ENCODE measurements around the gene SIAE. TPM values are rescaled to one million over a fixed set of nuclear protein-coding genes. Genes with fewer than 3 reads are reported as not detected.
A peak's percentile ranks its signal among the peaks of the same experiment; 100 is the strongest.

The SIAE gene
- total and polyA plus RNA-seq, 2 donors (not counting 1 experiment from before 2014, with no cell fraction given): 3.6 to 4.5 TPM

- Histone ChIP-seq H3K36me3 (replicated peaks in 1 of 2; ENCODE audit: control extremely low read depth in 1 of 2, control insufficient read depth in 1 of 2, extremely low read depth in 1 of 2, insufficient read depth in 2 of 2, low read length in 1 of 2) (no peaks in the 10 kb centered on the region), H3K79me2 (ENCODE audit: control insufficient read depth, insufficient read depth, low read length) (no peaks in the 10 kb centered on the region), H2AFZ (ENCODE audit: insufficient read depth, low read depth, low read length, poor library complexity, severe bottlenecking) (peak overlapping the region; percentile 94), H3K9me3 (ENCODE audit: control extremely low read depth in 1 of 3, control insufficient read depth in 2 of 3, insufficient read depth in 1 of 3, low read length in 2 of 3) (no peaks in the 10 kb centered on the region), H3K4me3 (ENCODE audit: control extremely low read depth in 1 of 5, extremely low read depth in 1 of 5, insufficient read depth in 1 of 5, low read depth in 2 of 5, low read length in 4 of 5) (no peak overlapping the region), H3K9ac (ENCODE audit: low read length) (peak overlapping the region; percentile 82), H3K4me1 (ENCODE audit: control insufficient read depth in 2 of 2, insufficient read depth in 2 of 2, low read length in 2 of 2) (peaks cover 21 to 32% of the 10 kb centered on the region in 2 donors), H4K20me1 (ENCODE audit: control insufficient read depth, insufficient read depth, low read length, poor library complexity, severe bottlenecking) (no peaks in the 10 kb centered on the region), H3K4me2 (replicated peaks; ENCODE audit: low read depth, low read length, poor library complexity, severe bottlenecking) (peak overlapping the region; percentile 96), H3K27me3 (replicated peaks in 1 of 4; ENCODE audit: control extremely low read depth in 1 of 4, control insufficient read depth in 3 of 4, insufficient read depth in 4 of 4, low read length in 3 of 4) (no peaks in the 10 kb centered on the region), H3K27ac (ENCODE audit: low read length in 2 of 2) (peak overlapping the region; percentile 73 to 90)
- POLR2A ChIA-PET: interaction anchor here (0.7 kb wide), 1 partner anchor 64 kb away, joined by 4 read pairs; no protein-coding TSS in a partner anchor
- Mint-ChIP-seq H3K27ac (peak overlapping the region; percentile 96), H3K9me3 (ENCODE audit: insufficient read depth) (no peaks in the 10 kb centered on the region), H3K27me3 (no peaks in the 10 kb centered on the region), H3K4me1 (peaks cover 25% of the 10 kb centered on the region), H3K4me3 (peak overlapping the region; percentile 94)
- 100% methylated on average over 1 of the region's 5 CpGs for WGBS (ENCODE audit: insufficient coverage)
- no peak for ATAC-seq (ENCODE audit: low read depth)
- CTCF ChIA-PET: interaction anchor here (1.6 to 6.5 kb wide), 3 partner anchors 84 to 121 kb away, joined by 6 to 177 read pairs (median 36); partner anchors contain the start of genes ESAM and MSANTD2
- intact Hi-C loops (cut with micrococcal nuclease): loop anchor here (1.0 to 5.0 kb wide), 2 partner anchors 53 kb away; no protein-coding TSS in a partner anchor
- DNase-seq: no peak
- no peak for TF ChIP-seq EZH2 (IDR thresholded peaks at IDR 0.05; ENCODE audit: borderline replicate concordance, insufficient read depth, low read depth, low read length, poor library complexity, severe bottlenecking)
- TF ChIP-seq, protein P1, sequence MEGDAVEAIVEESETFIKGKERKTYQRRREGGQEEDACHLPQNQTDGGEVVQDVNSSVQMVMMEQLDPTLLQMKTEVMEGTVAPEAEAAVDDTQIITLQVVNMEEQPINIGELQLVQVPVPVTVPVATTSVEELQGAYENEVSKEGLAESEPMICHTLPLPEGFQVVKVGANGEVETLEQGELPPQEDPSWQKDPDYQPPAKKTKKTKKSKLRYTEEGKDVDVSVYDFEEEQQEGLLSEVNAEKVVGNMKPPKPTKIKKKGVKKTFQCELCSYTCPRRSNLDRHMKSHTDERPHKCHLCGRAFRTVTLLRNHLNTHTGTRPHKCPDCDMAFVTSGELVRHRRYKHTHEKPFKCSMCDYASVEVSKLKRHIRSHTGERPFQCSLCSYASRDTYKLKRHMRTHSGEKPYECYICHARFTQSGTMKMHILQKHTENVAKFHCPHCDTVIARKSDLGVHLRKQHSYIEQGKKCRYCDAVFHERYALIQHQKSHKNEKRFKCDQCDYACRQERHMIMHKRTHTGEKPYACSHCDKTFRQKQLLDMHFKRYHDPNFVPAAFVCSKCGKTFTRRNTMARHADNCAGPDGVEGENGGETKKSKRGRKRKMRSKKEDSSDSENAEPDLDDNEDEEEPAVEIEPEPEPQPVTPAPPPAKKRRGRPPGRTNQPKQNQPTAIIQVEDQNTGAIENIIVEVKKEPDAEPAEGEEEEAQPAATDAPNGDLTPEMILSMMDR (IDR thresholded peaks at IDR 0.05): no peak
Observed at GRCh38 chr11:124674571-124674970, 1.0 kb upstream of the SIAE start.

- H3K36me3 ChIP-seq (replicated peaks in 1 of 2; ENCODE audit: control extremely low read depth in 1 of 2, control insufficient read depth in 1 of 2, extremely low read depth in 1 of 2, insufficient read depth in 2 of 2, low read length in 1 of 2): no peaks in the 10 kb centered on the region
- H3K27ac Mint-ChIP-seq: peak overlapping the region; percentile 96
- no peaks in the 10 kb centered on the region for H4K20me1 ChIP-seq (ENCODE audit: control insufficient read depth, insufficient read depth, low read length, poor library complexity, severe bottlenecking)
- no peaks in the 10 kb centered on the region for H3K9me3 ChIP-seq (ENCODE audit: control extremely low read depth in 1 of 3, control insufficient read depth in 2 of 3, insufficient read depth in 1 of 3, low read length in 2 of 3)
- peak overlapping the region; percentile 96 for H3K4me2 ChIP-seq (replicated peaks; ENCODE audit: low read depth, low read length, poor library complexity, severe bottlenecking)
- ATAC-seq (ENCODE audit: low read depth) (no peak), DNase-seq (no peak)
- intact Hi-C loops (cut with micrococcal nuclease): loop anchor here (1.0 to 5.0 kb wide), 2 partner anchors 53 kb away; no protein-coding TSS in a partner anchor
- H3K79me2 ChIP-seq (ENCODE audit: control insufficient read depth, insufficient read depth, low read length): no peaks in the 10 kb centered on the region
- no peaks in the 10 kb centered on the region for H3K27me3 Mint-ChIP-seq
- WGBS (ENCODE audit: insufficient coverage): 50% methylated on average over 14 of the region's 18 CpGs
- H3K9ac ChIP-seq (ENCODE audit: low read length): peak overlapping the region; percentile 82
- no peaks in the 10 kb centered on the region for H3K27me3 ChIP-seq (replicated peaks in 1 of 4; ENCODE audit: control extremely low read depth in 1 of 4, control insufficient read depth in 3 of 4, insufficient read depth in 4 of 4, low read length in 3 of 4)
- CTCF ChIA-PET: interaction anchor here (1.0 to 6.5 kb wide), 8 partner anchors 29 to 162 kb away, joined by 3 to 177 read pairs (median 7); partner anchors contain the start of genes ESAM and MSANTD2
- peak overlapping the region; percentile 94 for H3K4me3 Mint-ChIP-seq
- peaks cover 23 to 32% of the 10 kb centered on the region in 2 donors for H3K4me1 ChIP-seq (ENCODE audit: control insufficient read depth in 2 of 2, insufficient read depth in 2 of 2, low read length in 2 of 2)
- TF ChIP-seq, protein P1 (IDR thresholded peaks at IDR 0.05): no peak
- no peak for TF ChIP-seq EZH2 (IDR thresholded peaks at IDR 0.05; ENCODE audit: borderline replicate concordance, insufficient read depth, low read depth, low read length, poor library complexity, severe bottlenecking)
- H3K9me3 Mint-ChIP-seq (ENCODE audit: insufficient read depth): no peaks in the 10 kb centered on the region
- peaks cover 25% of the 10 kb centered on the region for H3K4me1 Mint-ChIP-seq
- peak overlapping the region; percentile 73 to 90 for H3K27ac ChIP-seq (ENCODE audit: low read length in 2 of 2)
- H3K4me3 ChIP-seq (ENCODE audit: control extremely low read depth in 1 of 5, extremely low read depth in 1 of 5, insufficient read depth in 1 of 5, low read depth in 2 of 5, low read length in 4 of 5): peak overlapping the region; percentile 46 to 93 (median 75)
- POLR2A ChIA-PET: interaction anchor here (0.6 to 1.5 kb wide), 9 partner anchors 65 to 563 kb away, joined by 3 to 8 read pairs (median 3); partner anchors contain the start of genes MSANTD2 and NRGN
- peak overlapping the region; percentile 94 for H2AFZ ChIP-seq (ENCODE audit: insufficient read depth, low read depth, low read length, poor library complexity, severe bottlenecking)
Observed at GRCh38 chr11:124674168-124674517, 604 bp upstream of the SIAE start.
